Medulla oblongata (tissue), 1 donor: Measurements from ENCODE around the gene STXBP6.

Experiments
- DNase-seq: peaks from one replicate; pipeline ENCODE4 v3.0.0-alpha.2; 2015; ENCODE audit errors: extremely low spot score

The STXBP6 gene

GRCh38 chr14:24887623-24888304 lies 162.2 kb downstream of the STXBP6 start:
- no peak for DNase-seq

GRCh38 chr14:24885410-24885913 lies 164.5 kb downstream of the STXBP6 start:
- peak; percentile 63 for DNase-seq

- no peak for DNase-seq
These were observed 166.4 kb downstream of the STXBP6 start for GRCh38 chr14:24883576-24883975.

GRCh38 chr14:24881116-24881893 lies 168.6 kb downstream of the STXBP6 start:
- DNase-seq, result no peak

- DNase-seq, result no peak
These were observed 169.3 kb downstream of the STXBP6 start for GRCh38 chr14:24880689-24881088.

GRCh38 chr14:24879661-24880386 lies 170.1 kb downstream of the STXBP6 start:
- DNase-seq, result peak; percentile 38

GRCh38 chr14:24876996-24877395 lies 173.0 kb downstream of the STXBP6 start:
- DNase-seq, result peak; percentile 84

- DNase-seq, result peak; percentile 60
These were observed 173.7 kb downstream of the STXBP6 start for GRCh38 chr14:24875991-24876878.

GRCh38 chr14:24875203-24875838 lies 174.6 kb downstream of the STXBP6 start:
- DNase-seq, result no peak

GRCh38 chr14:24874514-24875202 lies 175.3 kb downstream of the STXBP6 start:
- DNase-seq, result no peak

GRCh38 chr14:24873551-24873950 lies 176.4 kb downstream of the STXBP6 start:
- DNase-seq, result no peak

- no peak for DNase-seq
These were observed 178.8 kb downstream of the STXBP6 start for GRCh38 chr14:24870949-24871701.

GRCh38 chr14:24868389-24868788 lies 181.6 kb downstream of the STXBP6 start:
- DNase-seq, result no peak

GRCh38 chr14:24866067-24866639 lies 183.8 kb downstream of the STXBP6 start:
- no peak for DNase-seq

GRCh38 chr14:24863968-24864684 lies 185.8 kb downstream of the STXBP6 start:
- no peak for DNase-seq

- DNase-seq, result no peak
These were observed 188.8 kb downstream of the STXBP6 start for GRCh38 chr14:24861083-24861630.

- no peak for DNase-seq
These were observed 190.4 kb downstream of the STXBP6 start for GRCh38 chr14:24859559-24859958.

GRCh38 chr14:24858684-24859083 lies 191.3 kb downstream of the STXBP6 start:
- no peak for DNase-seq
